Hindlimb muscle (tissue), 1 donor: Measurements from ENCODE around the gene LSM14B. TPM values are rescaled to one million over a fixed set of nuclear protein-coding genes. Genes with fewer than 3 reads are reported as not detected.
A peak's percentile ranks its signal among the peaks of the same experiment; 100 is the strongest.
"Not testable (repeated sequence)": the region's sequence is repeated elsewhere in the genome, so short reads cannot be mapped to it uniquely, and the experiment has no call there.

ENCODE experiments used
- DNase-seq: peaks from one replicate; pipeline ENCODE4 v3.0.0-alpha.2; 2013
- polyA plus RNA-seq: library from polyadenylated mRNA; unstranded; fragments of 120-200 nt; gene quantifications from one replicate; pipeline ENCODE4 v1.2.1, GENCODE V29; 2013; ENCODE audit not compliant: insufficient read length

The LSM14B gene
- polyA plus RNA-seq = 91.1 TPM

DNA sequence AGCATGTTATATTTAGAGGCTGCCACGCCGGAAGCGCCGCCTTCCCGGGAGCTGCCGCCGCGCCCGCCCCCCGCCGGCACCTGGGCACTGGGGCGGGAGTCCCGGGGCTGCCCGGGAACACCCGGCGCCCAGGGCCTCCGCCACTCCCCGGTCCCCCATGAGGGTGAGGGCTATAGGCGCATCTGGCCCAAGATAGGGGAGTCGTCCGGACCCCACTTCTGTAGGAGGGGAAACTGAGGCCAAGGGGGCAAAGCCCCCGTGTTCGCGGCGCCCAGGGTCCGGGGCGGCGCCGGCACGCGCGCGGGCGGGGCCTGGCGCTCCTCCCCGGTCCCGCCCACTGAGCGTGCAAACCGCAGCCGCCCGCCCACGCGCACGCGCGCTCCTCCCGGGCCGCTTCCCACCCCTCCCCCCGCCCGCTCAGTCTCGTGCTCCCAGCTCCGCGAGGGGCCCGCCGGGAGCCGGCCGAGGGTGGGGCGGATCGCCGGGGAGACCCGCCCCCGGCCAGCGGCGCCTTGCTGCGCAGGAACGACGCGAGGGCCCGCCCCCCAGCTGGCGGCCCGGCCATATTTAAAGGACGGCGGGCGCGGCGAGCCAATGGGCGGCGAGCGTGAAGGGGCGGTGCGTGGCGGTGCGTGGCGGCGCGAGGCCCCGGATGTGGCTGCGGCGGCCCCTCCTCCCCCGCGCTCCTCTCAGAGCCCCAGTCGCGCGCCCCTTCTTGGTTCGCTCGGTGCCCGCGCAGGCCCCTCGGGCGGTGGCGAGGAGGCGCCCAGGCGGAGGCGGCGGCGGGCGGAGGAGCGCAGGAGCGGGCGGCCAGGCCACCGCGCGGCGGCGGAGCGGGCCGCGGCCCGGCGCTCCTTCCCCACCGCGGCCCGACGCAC lies at the start of gene LSM14B:
Gene LSM14B, plus strand, starts transcription at position 700 of the 878 bp plus-strand sequence. CDS start 192 bp downstream, outside the sequence.
- DNase-seq = peak; percentile 99

DNA sequence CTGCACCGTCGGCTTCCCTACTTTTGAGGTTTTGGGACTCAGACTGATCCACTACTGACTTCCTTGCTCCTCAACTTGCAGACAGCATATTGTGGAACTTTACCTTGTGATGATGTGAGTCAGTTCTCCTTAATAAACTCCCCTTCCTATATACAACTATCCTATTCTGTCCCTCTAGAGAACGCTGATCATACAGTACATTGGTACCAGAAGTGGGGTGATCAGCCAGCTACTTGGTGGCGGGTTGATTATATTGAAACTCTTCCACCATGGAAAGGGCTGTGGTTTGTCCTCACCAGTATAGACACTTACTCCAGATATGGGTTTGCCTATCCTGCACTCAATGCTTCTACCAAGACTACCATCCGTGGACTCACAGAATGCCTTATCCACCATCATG lies 49.0 kb upstream of the LSM14B start:
- DNase-seq = no peak

DNA sequence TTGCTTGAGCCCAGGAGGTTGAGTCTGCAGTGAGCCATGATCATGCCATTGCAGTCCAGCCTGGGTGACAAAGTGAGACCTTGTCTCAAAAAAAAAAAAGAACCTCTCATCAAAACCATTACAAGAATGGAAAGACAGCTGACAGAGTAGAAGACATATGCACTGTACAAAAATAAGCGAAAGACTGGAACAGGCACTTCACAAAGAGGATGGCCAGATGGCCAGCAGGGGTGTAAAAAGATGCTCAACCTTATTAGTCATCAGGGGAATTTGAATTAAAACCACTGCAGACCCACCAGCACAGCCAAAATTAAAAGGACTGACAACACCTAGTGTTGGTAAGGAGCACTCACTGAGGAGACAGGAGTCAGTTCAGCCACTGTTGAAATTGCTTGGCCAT lies 43.1 kb upstream of the LSM14B start:
- DNase-seq = no peak

DNA sequence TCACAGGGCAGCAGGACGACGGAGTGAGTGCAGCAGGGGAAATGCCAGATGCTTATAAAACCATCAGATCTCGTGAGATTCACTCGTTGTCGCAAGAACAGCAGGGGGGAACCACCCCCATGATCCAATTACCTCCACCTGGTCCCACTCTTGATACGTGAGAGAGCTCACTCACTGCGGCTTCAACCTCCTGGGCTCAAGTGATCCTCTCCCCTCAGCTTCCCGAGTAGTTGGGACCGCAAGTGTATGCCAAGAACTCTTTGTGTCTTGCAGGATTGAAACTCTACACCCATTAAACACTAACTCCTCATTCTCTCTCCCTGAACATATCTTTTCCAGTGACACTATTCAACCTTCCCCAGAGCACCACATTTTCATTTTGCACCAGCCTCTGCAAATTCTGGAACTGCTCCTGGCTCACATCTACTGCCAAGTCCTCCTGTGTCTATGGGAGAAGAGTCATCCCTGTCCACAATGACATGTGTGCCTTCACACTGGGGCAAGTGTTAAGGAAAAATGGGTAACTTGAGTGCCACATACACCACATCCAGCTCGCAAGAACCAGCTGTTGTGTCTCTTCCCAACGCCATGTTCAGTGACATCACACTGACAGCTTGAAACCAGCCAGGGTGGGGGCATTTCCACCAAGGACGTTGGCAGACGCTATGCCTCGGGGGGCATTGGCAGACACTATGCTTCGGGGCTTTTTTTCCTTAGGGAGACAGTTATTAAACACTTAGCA lies 41.9 kb upstream of the LSM14B start:
- DNase-seq = no peak

DNA sequence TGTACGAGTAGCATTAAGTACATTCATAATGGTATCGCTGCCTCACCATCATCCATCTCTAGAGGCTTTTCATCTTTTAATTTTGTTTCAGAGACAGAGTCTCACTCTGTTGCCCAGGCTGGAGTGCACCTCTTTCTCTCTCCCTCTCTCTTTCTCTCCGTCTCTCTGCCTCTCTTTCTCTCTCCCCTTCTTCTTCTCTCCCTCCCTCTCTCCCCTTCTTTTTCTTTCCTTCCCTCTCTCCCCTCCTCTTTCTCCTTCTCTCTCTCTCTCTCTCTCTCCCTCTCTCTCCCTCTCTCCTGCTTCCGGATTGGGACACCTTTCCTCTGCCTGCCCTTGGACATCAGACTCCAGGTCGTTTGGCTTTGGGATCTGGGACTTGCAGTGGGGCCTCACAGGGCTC lies 39.0 kb upstream of the LSM14B start:
- DNase-seq = no peak

DNA sequence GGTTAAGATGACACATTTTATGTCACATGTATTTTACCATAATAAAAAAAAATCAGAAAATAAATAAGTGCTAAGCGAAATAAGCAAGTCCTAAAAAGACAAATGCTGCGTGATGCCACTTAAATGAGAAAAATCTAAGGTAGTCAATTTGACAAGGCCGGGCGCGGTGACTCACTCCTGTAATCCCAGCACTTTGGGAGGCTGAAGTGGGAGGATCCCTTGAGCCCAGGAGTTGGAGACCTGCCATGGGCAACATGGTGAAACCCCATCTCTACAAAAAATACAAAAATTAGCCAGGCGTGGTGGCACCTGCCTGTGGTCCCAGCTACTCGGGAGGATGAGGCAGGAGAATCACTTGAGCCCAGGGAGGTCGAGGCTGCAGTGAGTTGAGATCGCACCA lies 38.1 kb upstream of the LSM14B start:
- DNase-seq = not testable (repeated sequence)

DNA sequence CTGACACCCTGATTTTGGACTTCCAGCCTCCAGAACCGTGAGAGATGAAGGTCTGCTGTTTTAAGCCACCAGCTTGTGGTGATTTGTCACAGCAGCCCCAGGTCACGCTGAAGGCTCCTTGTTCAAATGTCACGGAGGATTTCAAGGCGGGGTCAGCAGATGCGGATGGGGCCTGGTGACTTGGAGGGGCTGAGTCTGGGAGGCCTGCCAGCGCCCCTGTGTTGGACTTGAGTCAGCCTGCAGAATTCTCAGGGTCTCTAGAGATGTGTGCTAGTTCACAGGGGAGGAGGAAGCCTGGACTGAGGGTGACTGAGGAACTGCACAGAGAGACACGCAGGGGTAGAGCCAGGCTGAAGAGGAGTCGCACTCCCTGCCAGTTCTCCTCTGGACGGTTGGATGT lies 37.1 kb upstream of the LSM14B start:
- DNase-seq = no peak

DNA sequence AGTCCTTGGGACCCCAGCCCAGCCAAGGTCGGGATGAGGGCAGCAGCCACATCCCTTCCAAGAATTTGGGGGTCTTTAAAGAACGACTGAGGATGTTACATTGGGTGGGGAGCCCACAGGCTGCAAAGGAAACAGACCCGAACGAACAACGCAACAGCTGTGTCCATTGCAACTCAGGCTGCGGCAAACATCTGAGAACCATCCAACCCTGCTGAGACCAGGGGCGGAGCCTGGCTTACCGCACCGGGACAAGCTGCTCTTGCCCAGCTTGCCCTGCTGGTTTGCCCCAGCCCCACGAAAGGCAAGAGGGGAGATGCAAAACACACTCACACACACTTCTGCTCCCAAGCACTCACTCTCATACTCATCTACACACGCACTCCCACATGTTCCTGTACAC lies 35.0 kb upstream of the LSM14B start:
- DNase-seq = no peak

DNA sequence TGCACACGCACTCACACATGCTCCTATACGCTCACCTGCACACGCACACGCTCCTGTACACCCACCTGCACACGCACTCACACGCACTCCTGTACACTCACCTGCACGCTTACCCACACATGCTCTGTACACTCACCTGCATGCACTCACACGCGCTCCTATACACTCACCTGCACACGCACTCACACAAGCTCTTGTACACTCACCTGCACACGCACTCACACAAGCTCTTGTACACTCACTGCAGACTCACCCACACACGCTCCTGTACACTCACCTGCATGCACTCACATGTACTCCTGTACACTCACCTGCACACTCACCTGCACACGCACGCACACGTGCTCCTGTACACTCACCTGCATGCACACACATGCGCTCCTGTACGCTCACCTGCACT lies 34.6 kb upstream of the LSM14B start:
- DNase-seq = no peak

DNA sequence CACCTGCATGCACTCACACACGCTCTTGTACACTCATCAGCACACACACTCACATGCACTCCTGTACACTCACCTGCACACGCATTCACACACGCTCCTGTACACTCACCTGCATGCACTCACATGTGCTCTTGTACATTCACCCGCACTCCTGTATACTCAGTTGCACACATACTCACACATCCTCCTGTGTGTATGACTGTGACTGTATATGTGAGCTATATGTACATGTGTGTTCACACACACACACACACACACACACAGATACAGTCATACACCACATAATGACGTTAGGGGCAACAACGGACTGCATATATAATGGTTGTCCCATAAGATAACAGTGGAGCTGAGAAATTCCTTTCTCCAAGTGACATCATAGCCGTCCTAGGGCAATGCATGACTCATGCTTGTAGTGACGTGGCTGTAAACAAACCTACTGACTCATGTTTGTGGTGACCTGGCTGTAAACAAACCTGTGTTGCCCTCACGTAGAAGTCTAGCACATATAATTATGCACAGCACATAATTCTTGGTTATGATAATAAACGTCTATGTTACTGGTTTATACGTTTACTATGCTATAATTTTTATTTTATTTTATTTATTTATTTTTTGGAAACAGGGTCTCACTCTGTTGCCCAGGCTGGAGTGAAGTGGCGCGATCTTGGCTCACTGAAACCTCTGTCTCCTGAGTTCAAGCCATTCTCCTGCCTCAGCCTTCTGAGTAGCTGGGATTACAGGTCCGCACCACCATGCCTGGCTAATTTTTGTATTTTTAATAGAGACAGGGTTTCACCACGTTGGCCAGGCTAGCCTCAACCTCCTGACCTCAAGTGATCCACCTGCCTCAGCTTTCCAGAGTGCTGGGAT lies 33.8 kb upstream of the LSM14B start:
- DNase-seq = no peak

DNA sequence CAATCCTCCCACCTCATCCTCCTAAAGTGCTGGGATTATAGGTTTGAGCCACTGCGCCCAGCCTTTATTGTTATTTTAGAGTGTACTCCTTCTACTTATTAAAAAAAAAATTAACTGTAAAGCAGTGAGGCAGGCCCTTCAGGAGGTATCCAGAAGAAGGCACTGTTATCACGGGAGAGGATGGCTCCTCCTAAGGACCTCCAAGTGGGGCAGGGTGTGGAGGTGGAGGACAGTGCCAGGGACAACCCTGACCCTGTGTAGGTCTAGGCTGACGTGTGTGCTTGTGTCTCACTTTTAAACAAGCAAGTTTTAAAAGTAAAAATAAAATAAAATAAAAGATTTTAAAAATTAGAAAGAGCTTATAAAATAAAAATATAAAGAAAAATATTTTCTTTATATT lies 32.9 kb upstream of the LSM14B start:
- no peak for DNase-seq

DNA sequence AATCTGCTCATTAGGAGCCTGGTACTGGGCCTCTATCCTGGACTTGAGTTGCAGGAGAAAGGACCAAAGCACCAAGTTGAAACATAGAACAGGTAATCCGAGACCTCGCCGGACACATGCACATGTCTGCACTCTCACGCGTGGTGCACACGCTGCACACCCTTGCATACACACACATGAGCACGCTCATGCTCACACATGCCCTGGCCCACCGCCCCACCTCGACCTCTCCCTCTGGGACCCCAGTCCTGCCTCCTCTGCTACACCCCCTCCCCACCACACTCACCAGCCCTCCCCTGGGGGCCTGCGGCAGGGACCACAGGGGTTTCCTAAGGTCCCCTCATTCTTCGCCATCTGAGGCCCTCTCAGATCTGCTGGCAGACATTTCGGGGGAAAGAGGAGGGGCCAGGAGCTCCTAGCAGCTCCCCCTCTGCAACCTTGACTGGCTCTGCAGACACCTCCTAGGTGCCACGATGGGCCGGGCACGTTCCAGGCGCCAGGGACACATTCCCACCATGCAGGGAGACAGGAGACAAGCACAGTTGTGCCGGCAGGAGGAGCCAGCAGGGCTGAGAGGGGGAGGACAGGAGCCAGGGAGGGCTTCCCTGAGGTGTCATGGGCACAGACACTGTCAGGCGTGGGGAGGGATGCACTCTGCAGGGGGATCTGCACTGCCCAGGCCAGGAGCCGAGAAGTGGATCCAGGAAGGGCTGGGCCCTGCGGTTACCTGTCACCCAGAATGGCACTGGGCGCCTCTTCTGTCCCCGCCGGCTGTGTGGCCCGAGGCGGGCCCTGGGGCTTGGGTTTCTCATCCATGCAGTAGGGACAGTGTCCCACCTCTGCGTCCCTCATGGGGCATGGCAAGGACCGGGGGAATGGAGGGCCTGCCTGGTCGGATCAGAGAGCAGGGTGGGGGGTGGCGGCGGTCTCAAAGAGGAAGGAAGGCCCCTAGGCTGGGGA lies 25.6 kb upstream of the LSM14B start:
- DNase-seq = no peak

DNA sequence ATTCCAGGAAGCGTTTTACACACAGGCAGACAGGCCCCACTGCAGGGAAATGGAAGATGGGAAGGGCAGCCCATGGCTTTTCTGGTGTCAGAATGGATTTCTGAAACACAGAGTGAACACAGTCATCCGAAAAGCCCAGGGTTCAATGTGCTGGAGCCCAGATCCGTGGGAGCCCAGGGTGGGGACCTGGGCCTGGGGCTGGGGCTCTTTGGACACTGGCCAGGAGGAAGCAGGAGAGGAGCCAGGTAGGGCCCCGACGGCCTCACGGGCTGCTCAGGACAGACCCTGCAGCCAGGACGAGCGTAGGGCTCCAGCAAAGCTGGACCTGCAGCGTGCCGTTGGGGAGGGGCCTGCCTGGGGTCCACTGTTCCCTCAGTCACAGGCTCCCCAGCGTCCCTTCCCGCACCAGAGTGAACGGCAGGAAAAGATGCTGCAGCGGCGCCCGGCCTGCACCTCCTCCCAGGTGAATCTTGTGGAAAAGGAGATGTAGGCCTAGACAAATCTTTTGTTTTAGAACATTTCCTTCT lies 24.3 kb upstream of the LSM14B start:
- no peak for DNase-seq

DNA sequence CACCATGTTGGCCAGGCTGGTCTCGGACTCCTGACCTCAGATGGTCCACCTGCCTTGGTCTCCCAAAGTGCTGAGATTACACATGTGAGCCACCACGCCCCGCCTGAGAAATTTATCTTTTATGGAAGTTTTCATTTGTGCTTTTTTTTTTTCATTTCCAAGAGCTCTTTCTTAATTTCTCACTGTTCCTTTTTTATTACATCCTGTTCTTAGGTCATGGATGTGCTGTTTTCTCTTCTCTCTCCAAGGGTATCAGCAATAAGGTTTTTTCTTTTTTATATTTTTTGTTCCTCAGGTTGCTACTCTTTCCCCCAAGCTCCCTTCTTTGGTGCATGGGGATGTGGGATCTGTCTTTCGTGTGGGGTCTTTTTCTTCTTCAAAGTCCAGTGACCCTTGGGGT lies 21.2 kb upstream of the LSM14B start:
- no peak for DNase-seq

DNA sequence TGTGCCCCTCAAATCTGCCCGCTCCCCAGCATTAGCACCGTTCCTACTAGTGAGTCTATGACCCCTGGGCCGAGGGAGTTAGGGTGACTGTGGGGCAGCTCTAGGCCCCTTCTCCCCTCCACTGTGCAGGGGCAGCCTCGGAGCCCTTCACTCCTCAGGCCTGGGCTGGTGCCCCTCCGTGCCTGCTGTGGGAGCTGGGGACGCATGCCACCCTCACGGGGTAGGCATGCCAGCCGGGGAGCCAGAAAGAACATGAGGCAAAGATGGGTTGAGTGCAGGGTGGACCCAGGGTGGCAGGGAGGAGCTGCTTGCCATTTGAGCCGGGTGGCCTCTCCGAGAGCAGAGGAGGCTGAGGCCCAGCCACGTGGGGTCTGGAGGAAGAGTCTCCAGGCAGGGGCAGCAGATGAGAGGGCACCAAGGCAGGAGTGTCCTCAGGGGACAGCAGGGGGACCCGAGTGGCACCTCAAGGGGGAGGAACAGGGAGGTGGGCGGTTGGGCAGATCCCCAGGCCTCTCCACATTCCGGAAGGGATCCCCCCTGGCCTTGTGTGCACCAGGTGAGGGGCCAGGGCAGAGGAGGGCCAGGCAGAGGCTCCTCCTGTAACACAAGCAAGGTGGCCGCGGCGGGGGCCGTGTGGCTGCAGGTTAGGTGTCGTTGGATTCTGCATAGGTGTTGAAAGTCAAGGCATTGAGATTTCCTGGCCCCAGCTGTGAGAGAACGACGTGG lies 18.6 kb upstream of the LSM14B start:
- no peak for DNase-seq

DNA sequence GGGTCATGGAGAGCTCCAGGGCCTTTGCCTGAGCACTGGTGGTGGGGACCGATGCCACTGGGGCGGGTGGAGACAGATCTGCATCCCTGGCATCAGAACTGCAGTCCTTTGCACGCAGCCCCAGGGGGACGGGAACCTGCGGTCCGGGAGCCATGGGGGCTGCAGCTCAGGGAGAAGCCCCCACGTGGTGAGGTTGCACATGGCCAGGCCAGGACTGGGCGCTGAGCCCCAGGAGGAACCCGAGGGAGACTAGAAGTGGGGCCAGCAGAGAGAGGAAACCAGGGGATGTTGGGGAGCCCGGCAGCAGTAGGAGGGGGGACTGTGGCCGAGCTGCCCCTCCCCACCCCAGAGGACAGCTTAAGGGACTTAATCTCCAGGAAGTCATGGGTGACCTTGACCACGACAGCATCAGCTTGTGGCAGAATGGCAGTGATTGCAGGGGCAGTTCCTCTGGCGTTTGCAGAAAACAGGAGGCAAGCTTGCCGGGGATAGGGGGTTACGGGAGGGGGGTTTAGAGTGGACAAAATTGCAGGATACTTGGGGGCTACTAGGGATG lies 18.0 kb upstream of the LSM14B start:
- no peak for DNase-seq

DNA sequence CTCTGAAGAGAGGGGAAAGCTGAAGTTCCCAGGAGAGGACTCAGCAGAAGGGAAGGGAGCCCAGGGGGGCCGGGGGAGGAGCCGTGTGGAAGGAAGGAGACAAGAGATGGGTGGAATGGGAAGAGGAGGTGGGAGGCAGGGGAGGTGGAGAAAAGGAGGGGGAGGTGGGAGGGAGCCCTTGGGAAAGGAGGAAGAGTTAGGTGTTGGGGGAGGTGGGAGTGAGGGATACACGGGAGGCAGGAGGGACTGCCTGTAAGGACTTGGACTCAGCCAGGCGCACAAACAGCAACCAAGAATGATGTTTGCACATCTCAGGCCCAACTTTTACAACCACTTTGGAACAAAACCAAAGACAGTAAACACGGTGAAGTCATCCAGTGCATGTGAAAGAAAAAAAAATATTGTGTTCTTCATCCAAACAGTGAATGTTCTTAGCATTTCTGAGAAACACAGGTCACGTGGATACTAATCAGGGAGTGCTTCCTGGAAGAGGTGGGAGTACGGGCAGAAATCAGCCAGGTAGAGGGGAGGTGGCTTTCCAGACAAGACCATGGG lies 17.4 kb upstream of the LSM14B start:
- DNase-seq = peak; percentile 46

DNA sequence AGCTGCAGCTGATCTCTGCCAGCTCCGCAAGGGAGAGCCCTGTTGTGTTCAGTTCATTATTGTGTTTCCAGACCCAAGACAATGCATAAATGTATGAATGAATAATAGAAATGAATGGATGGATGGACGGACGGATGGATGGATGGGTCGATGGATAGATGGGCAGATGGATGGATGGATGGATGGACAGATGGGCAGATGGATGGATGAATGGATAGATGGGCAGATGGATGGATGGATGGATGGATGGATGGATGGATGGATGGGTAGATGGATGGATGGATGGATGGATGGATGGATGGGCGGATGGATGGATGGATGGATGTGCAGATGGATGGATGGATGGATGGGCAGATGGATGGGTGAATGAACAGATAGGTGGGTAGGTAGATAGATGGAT lies 16.7 kb upstream of the LSM14B start:
- no peak for DNase-seq

DNA sequence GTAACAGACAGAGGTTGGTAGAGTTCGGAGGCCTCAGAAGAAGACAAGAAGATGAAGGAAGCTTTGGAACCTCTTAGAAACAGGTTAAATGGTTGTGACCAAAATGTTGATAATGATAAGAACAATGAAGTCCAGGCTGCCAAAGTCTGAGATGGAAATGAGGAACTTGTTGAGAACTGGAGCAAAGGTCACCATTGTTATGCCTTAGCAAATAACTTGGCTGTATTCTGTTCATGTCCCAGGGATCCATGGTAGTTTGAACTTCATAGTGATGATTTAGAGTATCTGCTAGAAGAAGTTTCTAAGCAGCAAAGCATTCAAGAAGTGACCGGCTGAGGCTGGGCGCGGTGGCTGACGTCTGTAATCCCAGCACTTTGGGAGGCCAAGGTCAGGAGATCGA lies 11.1 kb upstream of the LSM14B start:
- no peak for DNase-seq

DNA sequence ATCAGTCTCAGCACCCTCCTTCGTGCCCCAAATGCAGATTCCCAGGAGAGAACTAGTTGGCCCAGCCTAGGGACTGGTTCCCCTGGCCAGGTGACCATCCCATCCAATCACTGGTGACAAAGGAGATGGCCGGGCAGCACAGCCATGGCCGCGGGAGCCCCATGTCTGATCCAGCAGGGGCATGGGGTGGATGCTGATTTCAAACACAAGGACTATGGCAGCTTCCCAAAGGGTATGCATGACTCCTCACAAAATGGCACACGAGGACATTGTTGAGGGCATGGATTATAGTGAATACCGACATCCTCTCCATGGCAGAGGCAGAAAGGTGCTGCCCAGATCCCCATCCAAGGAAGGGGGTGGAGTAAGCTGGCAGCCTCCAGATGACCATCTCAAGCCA lies 9.9 kb upstream of the LSM14B start:
- no peak for DNase-seq
